ENCODE measurements around the gene IDUA.

Gene IDUA

DNA sequence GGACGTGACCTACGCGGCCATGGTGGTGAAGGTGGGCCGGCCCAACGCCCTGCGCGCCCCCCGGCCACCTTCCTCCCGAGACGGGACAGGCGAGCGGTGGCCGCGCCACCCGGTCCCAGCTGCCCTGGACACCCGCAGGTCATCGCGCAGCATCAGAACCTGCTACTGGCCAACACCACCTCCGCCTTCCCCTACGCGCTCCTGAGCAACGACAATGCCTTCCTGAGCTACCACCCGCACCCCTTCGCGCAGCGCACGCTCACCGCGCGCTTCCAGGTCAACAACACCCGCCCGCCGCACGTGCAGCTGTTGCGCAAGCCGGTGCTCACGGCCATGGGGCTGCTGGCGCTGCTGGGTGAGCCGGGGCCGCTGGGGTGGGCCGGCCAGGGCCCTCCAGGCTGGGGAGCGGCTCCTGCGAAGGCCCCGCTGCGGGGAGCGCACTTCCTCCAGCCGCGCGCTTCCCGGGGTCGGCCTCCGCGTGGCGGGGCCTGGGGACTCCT lies 15.3 kb downstream of the IDUA start:
- DNase-seq = no peak

GRCh38 chr4:1002631-1003251 lies 15.9 kb downstream of the IDUA start:
- DNase-seq = no peak

- no peak for DNase-seq
Measured at GRCh38 chr4:1003271-1004070, 16.6 kb downstream of the IDUA start.

DNA sequence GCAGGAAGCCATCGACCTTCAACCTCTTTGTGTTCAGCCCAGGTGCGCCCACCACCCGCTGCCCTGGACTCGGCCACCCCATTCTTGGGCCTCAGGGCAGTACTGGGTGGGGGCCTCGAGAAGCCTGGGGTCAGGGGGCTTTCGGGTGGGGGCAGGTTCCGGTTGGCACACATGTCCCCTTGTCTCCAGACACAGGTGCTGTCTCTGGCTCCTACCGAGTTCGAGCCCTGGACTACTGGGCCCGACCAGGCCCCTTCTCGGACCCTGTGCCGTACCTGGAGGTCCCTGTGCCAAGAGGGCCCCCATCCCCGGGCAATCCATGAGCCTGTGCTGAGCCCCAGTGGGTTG lies 17.2 kb downstream of the IDUA start:
- no peak for DNase-seq

GRCh38 chr4:1004557-1005485 lies 18.0 kb downstream of the IDUA start:
- no peak for DNase-seq

GRCh38 chr4:1006856-1007255 lies 20.0 kb downstream of the IDUA start:
- no peak for DNase-seq

- DNase-seq = no peak
Measured at GRCh38 chr4:1008840-1009541, 22.1 kb downstream of the IDUA start.

DNA sequence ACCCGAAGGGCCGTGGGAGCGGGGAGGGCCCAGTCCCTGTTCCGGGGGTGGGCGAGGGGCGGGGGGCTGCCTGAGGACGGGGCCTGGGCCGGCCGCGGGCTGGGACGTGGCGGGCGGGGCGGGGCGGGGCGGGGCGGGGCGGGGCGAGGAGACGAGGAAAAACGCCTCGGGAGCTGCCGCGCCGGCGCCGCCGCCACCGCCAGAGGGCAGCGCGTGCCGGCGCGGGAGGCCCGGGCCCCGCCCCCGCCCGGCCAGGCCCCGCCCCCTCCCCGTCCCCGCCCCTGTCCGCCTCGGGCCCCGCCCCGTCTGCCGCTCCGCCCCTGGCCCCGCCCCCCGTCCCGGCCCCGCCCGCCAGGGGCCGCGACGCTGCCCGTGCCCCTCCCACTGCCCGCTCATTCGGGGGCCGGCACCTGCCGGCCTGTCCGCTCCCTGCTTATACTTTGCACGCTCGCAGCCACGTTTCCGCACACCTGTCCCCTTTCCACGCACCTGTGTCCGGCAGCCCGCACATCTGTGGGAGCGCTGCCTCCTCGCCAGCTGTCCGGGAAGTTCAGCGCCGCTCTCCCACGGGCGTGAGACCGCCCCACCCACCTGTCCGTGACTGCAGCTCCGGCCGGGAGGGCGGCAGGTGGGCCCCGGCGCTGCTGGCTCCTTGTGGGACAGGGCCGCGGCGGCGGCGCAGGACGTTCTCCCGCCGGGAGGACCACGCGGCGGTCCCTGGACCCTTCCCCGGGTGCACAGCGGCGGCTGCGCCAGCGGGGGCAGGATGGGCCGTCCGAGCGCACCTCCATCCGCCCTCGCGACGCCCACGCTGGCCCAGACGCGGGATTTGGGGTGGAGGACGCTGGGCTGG lies 22.9 kb downstream of the IDUA start:
- DNase-seq = peak; percentile 84

- DNase-seq = peak; percentile 77
Measured at GRCh38 chr4:1010395-1011021, 23.7 kb downstream of the IDUA start.

DNA sequence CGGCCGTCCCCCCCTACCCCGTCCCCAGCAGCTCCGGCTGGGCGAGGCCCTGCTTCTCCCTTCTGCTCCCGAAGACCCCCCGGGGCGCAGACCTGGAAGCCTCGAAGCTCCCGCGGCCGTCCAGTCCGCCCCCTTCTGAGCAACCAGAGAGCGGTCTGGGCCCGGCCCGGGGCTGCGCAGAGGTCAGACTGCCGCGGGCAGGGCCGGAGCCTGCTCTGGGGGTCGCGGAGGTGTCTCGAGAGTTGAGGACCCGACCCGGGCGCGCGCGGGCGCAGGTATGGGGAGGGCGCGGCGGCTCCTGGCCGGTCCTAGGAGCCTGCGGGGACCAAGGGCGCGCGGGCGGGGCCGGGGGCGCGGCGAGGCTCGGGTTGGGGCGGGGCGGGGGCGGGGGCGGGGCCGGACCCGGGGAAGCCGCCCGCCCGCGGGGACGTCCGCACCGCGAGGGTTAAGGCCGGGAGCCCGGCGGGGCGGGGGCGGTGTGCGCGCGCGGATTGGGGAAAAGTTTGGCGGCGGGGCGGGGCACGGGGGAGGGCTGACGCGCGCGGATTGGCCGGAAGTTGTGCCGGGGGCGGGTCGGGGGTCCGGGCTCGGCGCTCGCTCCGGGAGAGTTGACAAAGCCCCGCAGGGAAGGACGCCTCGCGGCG lies 24.3 kb downstream of the IDUA start, which contains the start of gene FGFRL1:
FGFRL1 (plus strand) TSS at position 605 of the 644 bp plus-strand sequence. CDS start 860 bp downstream, outside the sequence.
- DNase-seq = peak; percentile 96

GRCh38 chr4:1011666-1012033 lies 24.8 kb downstream of the IDUA start:
- no peak for DNase-seq

DNA sequence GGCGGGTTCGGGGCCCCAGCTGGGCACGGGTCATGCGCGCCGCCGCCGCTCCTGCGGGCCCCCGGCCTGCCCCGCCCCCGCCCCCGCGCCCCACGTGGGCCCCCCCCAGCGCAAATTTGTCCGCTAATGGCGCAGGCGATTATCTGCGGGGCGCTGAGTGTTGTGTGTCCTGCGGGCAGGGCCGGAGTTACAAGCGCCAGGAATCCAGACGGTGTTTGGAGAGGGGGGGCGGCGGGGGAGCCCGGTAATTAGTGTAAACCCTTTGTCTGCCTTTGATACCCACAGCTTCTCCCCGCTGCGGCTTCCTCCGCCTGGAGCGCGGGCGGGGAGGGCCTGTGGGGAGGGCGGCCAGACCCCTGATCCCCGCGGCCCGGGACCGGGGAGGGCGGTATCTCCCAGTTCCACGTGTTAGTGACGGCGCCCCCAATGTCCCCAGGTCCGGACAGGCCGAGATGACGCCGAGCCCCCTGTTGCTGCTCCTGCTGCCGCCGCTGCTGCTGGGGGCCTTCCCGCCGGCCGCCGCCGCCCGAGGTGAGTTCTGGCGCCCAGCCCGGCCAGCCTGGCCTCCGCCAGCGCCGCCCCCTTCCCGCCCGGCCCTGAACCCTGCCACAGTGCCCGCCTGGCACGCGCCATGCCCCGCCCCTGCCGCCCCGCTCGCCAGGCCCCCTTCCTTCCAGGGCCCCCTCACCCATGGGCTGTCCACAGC lies 25.3 kb downstream of the IDUA start:
- peak; percentile 66 for DNase-seq

GRCh38 chr4:1013225-1014073 lies 26.6 kb downstream of the IDUA start:
- DNase-seq = no peak

DNA sequence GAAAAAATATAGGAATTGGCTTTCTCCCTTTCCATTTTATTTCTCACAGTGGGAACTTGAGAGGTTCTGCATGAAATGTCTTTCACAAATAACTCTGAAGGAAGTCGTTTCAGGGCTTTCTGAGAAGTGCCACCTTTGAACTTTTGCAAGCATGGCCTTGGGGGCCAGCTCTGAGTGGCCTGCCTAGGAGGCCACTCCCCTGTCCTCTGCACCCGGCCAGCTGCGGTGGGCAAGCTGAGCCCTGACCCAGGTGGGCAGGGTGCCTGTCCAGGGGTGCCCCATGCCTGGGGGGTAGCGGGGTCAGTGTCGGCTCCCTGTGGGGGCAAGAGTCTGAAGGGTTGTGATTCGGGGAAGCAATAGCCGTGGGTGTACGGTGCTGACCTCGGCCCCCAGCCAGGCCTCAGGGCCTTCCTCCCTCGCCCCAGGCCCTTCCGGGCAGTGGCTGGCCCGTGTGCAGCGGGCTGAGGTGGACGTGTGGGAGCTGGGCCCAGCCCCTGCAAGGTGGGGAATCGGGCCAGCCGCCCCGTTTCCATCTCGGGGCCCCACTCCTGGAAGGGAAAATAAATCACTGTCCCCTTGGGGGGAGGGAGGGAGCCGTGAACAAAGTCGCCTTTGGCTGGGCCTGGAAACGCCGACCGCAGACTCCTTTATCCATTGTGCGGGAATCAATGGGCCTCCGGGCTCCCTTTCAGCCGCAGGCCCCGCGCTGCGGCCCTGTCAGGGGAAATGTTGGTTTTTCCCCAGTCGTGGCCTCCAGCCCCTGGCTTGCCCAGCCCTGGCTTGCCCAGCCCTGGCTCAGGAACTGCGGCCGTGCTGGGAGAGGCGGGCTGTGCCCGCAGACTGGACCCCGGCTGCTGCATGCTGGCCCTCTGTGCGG lies 27.7 kb downstream of the IDUA start:
- peak; percentile 73 for DNase-seq

GRCh38 chr4:1015179-1015578 lies 28.3 kb downstream of the IDUA start:
- DNase-seq = no peak

GRCh38 chr4:1015746-1016145 lies 28.9 kb downstream of the IDUA start:
- DNase-seq = no peak

DNA sequence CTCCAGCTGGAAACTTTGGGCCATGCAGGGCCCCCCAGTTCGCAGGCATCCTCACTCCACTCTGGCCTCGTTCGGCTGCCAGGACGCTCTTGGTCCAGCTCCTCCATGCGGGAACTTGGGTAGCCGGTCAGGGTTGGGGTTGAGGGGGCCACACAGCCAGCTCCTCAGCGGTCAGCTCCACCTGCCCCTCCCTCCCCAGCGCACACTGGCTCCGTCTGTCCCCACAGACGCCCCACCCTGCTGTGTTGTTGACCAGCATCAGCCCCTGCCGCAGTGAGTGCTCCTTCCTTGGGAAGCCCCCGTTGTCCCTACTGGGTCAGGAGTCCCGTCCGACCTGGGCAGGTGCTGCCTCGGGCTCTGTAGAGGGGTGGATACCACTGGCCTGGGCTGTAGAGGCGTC lies 30.4 kb downstream of the IDUA start:
- DNase-seq = no peak

DNA sequence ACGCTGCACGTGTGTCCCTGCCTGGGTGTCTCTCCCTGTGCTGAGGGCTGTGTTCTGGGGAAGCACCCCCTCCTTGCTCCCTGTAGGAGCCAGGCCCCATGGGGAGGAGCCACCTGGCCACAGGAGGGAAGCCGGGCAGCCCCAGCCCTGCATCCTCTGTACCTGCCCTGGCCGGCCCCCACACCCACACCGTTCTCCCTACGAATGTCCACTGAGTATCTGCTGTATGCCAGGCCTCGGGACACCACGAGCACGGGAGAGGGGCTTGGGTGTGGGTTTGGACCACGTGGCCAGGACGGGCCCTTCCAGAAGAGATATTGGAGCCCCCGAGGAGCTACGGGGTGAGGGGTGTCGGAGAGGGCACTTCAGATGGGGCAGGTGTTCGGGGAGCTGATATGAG lies 30.9 kb downstream of the IDUA start:
- DNase-seq = no peak

All from femur (tissue), 1 donor.